Body of pancreas (tissue), 4 donors: Measurements from ENCODE around the gene SCFD2. TPM values are rescaled to one million over a fixed set of nuclear protein-coding genes. Genes with fewer than 3 reads are reported as not detected.

Experiments
- ATAC-seq: fragments of 150-250 bp; one replicate; pipeline ENCODE4 v1.9.1; 2016
- DNase-seq, 4 donors: peaks; one replicate each; pipeline ENCODE4 v3.0.0-alpha.2; 2019
- H3K27ac ChIP-seq, 4 donors: fragments of 200-600 bp; sonication (generic); 1 replicate in 3 of 4; 2 replicates in 1 of 4; pipeline versions ENCODE4 v1.5.1 to v1.6.1; 2016 to 2019; ENCODE audit warnings: mild to moderate bottlenecking in 1 of 4, mixed read lengths in 1 of 4, moderate library complexity in 1 of 4
- H3K27me3 ChIP-seq, 2 donors: fragments of 200-600 bp; sonication (generic); one replicate each; pipeline ENCODE4 v1.6.0; 2016; ENCODE audit warnings: mild to moderate bottlenecking in 1 of 2
- H3K36me3 ChIP-seq, 2 donors: fragments of 200-600 bp; sonication (generic); replicated peaks in 1 of 2; 2 replicates each; pipeline ENCODE4 v1.5.1; 2016; ENCODE audit warnings: low read depth in 2 of 2; ENCODE audit not compliant: insufficient read depth in 1 of 2
- H3K4me1 ChIP-seq: fragments of 200-600 bp; sonication (generic); one replicate; pipeline ENCODE4 v1.6.0; 2016
- H3K4me3 ChIP-seq, 2 donors: fragments of 200-600 bp; sonication (generic); 1 replicate in 1 of 2; 2 replicates in 1 of 2; pipeline ENCODE4 v1.5.1; 2016 to 2019
- H3K9me3 ChIP-seq, 3 donors: fragments of 200-600 bp; sonication (generic); 1 replicate in 2 of 3; 2 replicates in 1 of 3; pipeline ENCODE4 v1.5.1; 2016
- CTCF ChIP-seq, 7 experiments: fragments of 450-650 bp in 4 of 7; fragments of 200-600 bp in 3 of 7; sonication (generic) in 3 of 7; IDR thresholded peaks; one replicate each; pipeline ENCODE4 v1.5.1; 2016 to 2019; ENCODE audit warnings: antibody characterized with exemption in 7 of 7
- POLR2A ChIP-seq, 3 donors: fragments of 450-650 bp; IDR thresholded peaks; one replicate each; pipeline ENCODE4 v1.6.1; 2016; ENCODE audit warnings: antibody characterized with exemption in 3 of 3, mild to moderate bottlenecking in 2 of 3
- WGBS, 2 donors: methylation state at CpG; one replicate each; pipeline ENCODE4 v1.1.5; 2017; 5-methylcytosine and 5-hydroxymethylcytosine counted together
- intact Hi-C: fragments of 100-400 bp; cut with DNase I; formaldehyde crosslinking; loops from one replicate; pipeline ENCODE4 v1.15.1; 2023
- total RNA-seq, 2 donors: library from RNA; depleted of rRNA; stranded (reverse); fragments of >200 nt; gene quantifications; one replicate each; pipeline ENCODE4 v1.1.0, GENCODE V29; 2016

SCFD2 gene
- total RNA-seq, 2 donors from 2014 or later: 17.9 to 53.7 TPM

GRCh38 chr4:53118676-53119075, 247.2 kb downstream of the SCFD2 start:
- peaks cover 5% of the 10 kb centered on the region for H3K4me1 ChIP-seq
- intact Hi-C loops: no loop called here
- no peak overlapping the region for H3K27ac ChIP-seq
- no peaks in the 10 kb centered on the region for H3K9me3 ChIP-seq
- ATAC-seq (no peak), DNase-seq (no peak)
- no peaks in the 10 kb centered on the region for H3K27me3 ChIP-seq
- H3K36me3 ChIP-seq: no peaks in the 10 kb centered on the region
- TF ChIP-seq POLR2A (IDR thresholded peaks at IDR 0.05) (no peak), CTCF (IDR thresholded peaks at IDR 0.05) (no peak)
- H3K4me3 ChIP-seq: no peak overlapping the region
- WGBS, 2 donors: 58 to 64% methylated on average over 3 of the region's 3 CpGs

- H3K4me1 ChIP-seq: no peaks in the 10 kb centered on the region
- DNase-seq (no peak), ATAC-seq (no peak)
- H3K27me3 ChIP-seq: no peaks in the 10 kb centered on the region
- H3K4me3 ChIP-seq: no peak overlapping the region
- no peaks in the 10 kb centered on the region for H3K9me3 ChIP-seq
- TF ChIP-seq POLR2A (IDR thresholded peaks at IDR 0.05): no peak
- no peak for TF ChIP-seq CTCF (IDR thresholded peaks at IDR 0.05)
- no peak overlapping the region for H3K27ac ChIP-seq
- intact Hi-C loops: no loop called here
- 92 to 100% methylated on average over 1 of the region's 1 CpG for WGBS, 2 donors
- no peaks in the 10 kb centered on the region for H3K36me3 ChIP-seq
Observed at GRCh38 chr4:53116954-53117353, 248.9 kb downstream of the SCFD2 start.

DNA sequence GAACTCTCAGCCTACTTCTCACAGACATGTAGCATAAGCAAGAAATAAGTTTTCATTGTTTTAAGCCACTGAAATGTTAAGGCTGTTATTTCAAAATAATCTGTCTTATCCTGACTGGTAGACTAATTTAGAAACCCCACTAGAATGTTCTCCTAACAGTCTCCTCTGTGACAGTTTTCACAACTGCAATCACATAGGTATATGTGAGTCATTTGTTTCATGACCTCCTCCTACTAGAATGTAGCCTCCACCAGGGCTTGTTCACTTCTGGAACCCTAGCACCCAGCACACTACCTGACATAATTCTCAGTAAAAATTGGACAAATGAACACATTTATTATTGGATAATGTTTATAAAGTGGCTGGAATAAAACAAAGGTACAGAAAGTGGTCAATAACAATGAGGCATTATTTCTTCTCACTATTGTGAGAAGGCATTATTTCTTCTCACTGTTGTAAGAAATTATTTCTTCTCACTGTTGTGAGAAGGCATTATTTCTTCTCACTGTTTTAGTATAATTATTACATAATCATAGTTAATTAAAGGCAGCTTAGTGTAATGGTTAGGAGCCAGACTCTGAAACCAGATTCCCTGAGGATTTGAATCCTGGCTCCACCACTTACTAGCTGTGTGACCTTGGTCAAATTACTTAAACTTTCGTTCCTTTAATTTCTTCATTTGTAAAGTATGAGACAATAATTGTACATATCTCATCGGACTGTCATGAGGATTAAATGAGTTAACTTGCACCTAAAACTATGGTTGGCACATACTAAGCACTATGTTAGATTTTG, 252.2 kb downstream of the SCFD2 start:
- WGBS, 2 donors: 73 to 88% methylated on average over 2 of the region's 2 CpGs
- Histone ChIP-seq H3K27me3 (no peaks in the 10 kb centered on the region), H3K27ac (no peak overlapping the region), H3K4me3 (no peak overlapping the region), H3K4me1 (no peaks in the 10 kb centered on the region), H3K9me3 (no peaks in the 10 kb centered on the region), H3K36me3 (no peaks in the 10 kb centered on the region)
- TF ChIP-seq POLR2A (IDR thresholded peaks at IDR 0.05): no peak
- no peak for TF ChIP-seq CTCF (IDR thresholded peaks at IDR 0.05)
- ATAC-seq (no peak), DNase-seq (no peak)
- intact Hi-C loops: no loop called here

- WGBS, 2 donors: 66 to 77% methylated on average over 2 to 6 of the region's 6 CpGs
- DNase-seq: no peak
- Histone ChIP-seq H3K4me3 (no peak overlapping the region), H3K36me3 (no peaks in the 10 kb centered on the region), H3K9me3 (no peaks in the 10 kb centered on the region), H3K27ac (no peak overlapping the region), H3K27me3 (no peaks in the 10 kb centered on the region), H3K4me1 (no peaks in the 10 kb centered on the region)
- TF ChIP-seq CTCF (IDR thresholded peaks at IDR 0.05) (no peak), POLR2A (IDR thresholded peaks at IDR 0.05) (no peak)
- intact Hi-C loops: no loop called here
- no peak for ATAC-seq
Observed at GRCh38 chr4:53105313-53105712, 260.5 kb downstream of the SCFD2 start.

DNA sequence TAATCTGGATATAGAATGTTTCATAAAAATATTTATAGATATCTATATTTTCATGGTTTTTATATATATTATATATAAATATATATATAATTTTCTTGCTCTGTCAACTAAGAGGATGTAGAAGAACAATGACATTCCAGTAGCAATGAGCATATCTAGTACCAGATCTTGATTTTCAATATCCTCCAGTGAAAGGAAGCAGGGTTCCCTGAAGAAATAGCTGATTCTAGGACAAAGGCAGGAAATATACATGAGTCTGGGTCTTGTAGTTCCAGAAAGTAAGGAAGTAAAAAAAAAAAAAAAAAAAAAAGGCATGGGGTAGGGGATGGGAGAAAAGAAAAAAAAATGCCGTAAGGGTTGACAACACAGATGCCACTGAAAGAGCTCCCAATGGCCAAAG, 262.4 kb downstream of the SCFD2 start:
- ATAC-seq (no peak), DNase-seq (no peak)
- Histone ChIP-seq H3K27me3 (no peaks in the 10 kb centered on the region), H3K9me3 (no peaks in the 10 kb centered on the region), H3K27ac (no peak overlapping the region), H3K4me1 (no peaks in the 10 kb centered on the region), H3K4me3 (no peak overlapping the region), H3K36me3 (no peaks in the 10 kb centered on the region)
- 96 to 100% methylated on average over 1 of the region's 1 CpG for WGBS, 2 donors
- intact Hi-C loops: no loop called here
- TF ChIP-seq POLR2A (IDR thresholded peaks at IDR 0.05) (no peak), CTCF (IDR thresholded peaks at IDR 0.05) (no peak)
